ENCODE data around the gene MB21D2.
"Not testable (repeated sequence)": the region's sequence is repeated elsewhere in the genome, so short reads cannot be mapped to it uniquely, and the experiment has no call there.

MB21D2 gene

GRCh38 chr3:192802957-192803899 is 114.4 kb downstream of the MB21D2 start:
- ATAC-seq: no peak
- DNase-seq: no peak

GRCh38 chr3:192801985-192802384 is 115.7 kb downstream of the MB21D2 start:
- no peak for DNase-seq
- no peak for ATAC-seq

GRCh38 chr3:192799721-192800120 is 117.9 kb downstream of the MB21D2 start:
- DNase-seq: no peak
- ATAC-seq: no peak

GRCh38 chr3:192795021-192795420 is 122.6 kb downstream of the MB21D2 start:
- ATAC-seq (no peak), DNase-seq (no peak)

- no peak for ATAC-seq
- no peak for DNase-seq
Observed at GRCh38 chr3:192794216-192794615, 123.4 kb downstream of the MB21D2 start.

GRCh38 chr3:192788816-192789515 is 128.7 kb downstream of the MB21D2 start:
- DNase-seq, ATAC-seq: not testable (repeated sequence)

GRCh38 chr3:192778508-192778907 is 139.1 kb downstream of the MB21D2 start:
- ATAC-seq: no peak

GRCh38 chr3:192774341-192774740 is 143.3 kb downstream of the MB21D2 start:
- not testable (repeated sequence) for ATAC-seq

More at GRCh38 chr3:192778508-192778907, 139.1 kb downstream of the MB21D2 start:
- no peak for DNase-seq

GRCh38 chr3:192772240-192772894 is 145.3 kb downstream of the MB21D2 start:
- DNase-seq (no peak), ATAC-seq (no peak)

More at GRCh38 chr3:192774341-192774740, 143.3 kb downstream of the MB21D2 start:
- not testable (repeated sequence) for DNase-seq

GRCh38 chr3:192758654-192759053 is 159.0 kb downstream of the MB21D2 start:
- no peak for ATAC-seq

GRCh38 chr3:192751148-192751547 is 166.5 kb downstream of the MB21D2 start:
- ATAC-seq: no peak

More at GRCh38 chr3:192758654-192759053, 159.0 kb downstream of the MB21D2 start:
- DNase-seq: no peak

GRCh38 chr3:192750201-192750600 is 167.5 kb downstream of the MB21D2 start:
- DNase-seq: no peak

More at GRCh38 chr3:192751148-192751547, 166.5 kb downstream of the MB21D2 start:
- no peak for DNase-seq

GRCh38 chr3:192747746-192748145 is 169.9 kb downstream of the MB21D2 start:
- ATAC-seq (no peak), DNase-seq (no peak)

More at GRCh38 chr3:192750201-192750600, 167.5 kb downstream of the MB21D2 start:
- ATAC-seq: no peak

GRCh38 chr3:192747145-192747544 is 170.5 kb downstream of the MB21D2 start:
- DNase-seq (no peak), ATAC-seq (no peak)

Measured in stimulated activated naive CD8-positive, alpha-beta T cell treated with anti-CD3 and anti-CD28 coated beads, Interleukin-15, Interleukin-2, amounts not matched to agents 100 U/mL and 50 U/mL, for 24 hours (primary cell).